Thoracic aorta (tissue), 2 donors: ENCODE results near the gene EPHA8. TPM values are rescaled to one million over a fixed set of nuclear protein-coding genes. Genes with fewer than 3 reads are reported as not detected.

Source experiments
- ATAC-seq: fragments of 150-250 bp; one replicate; pipeline ENCODE4 v1.8.0; 2017; ENCODE audit warnings: low read depth; ENCODE audit not compliant: insufficient number of reproducible peaks, low FRiP score
- DNase-seq: peaks from one replicate; pipeline ENCODE4 v3.0.0-alpha.2; 2020; ENCODE audit warnings: low spot score
- H3K27ac ChIP-seq, 2 donors: fragments of 200-600 bp; sonication (generic); 1 replicate in 1 of 2; 2 replicates in 1 of 2; pipeline ENCODE4 v1.5.1; 2016; ENCODE audit warnings: mild to moderate bottlenecking in 2 of 2, moderate library complexity in 2 of 2
- H3K27me3 ChIP-seq: fragments of 200-600 bp; sonication (generic); replicated peaks from 2 replicates; pipeline ENCODE4 v1.6.0; 2016; ENCODE audit warnings: mild to moderate bottlenecking; ENCODE audit not compliant: insufficient read depth
- H3K36me3 ChIP-seq: fragments of 200-600 bp; sonication (generic); one replicate; pipeline ENCODE4 v1.5.1; 2016
- H3K4me1 ChIP-seq, 2 donors: fragments of 200-600 bp; sonication (generic); 1 replicate in 1 of 2; 2 replicates in 1 of 2; pipeline versions ENCODE4 v1.5.1 to v1.6.0; 2016; ENCODE audit warnings: low read depth in 2 of 2, mild to moderate bottlenecking in 1 of 2; ENCODE audit not compliant: control insufficient read depth in 1 of 2
- H3K4me3 ChIP-seq: fragments of 200-600 bp; sonication (generic); 2 replicates; pipeline ENCODE4 v1.5.1; 2016; ENCODE audit warnings: mild to moderate bottlenecking
- H3K9me3 ChIP-seq: fragments of 200-600 bp; sonication (generic); 2 replicates; pipeline ENCODE4 v1.5.1; 2016
- CTCF ChIP-seq: fragments of 200-600 bp; sonication (generic); IDR thresholded peaks from one replicate; pipeline ENCODE4 v1.5.1; 2019; ENCODE audit warnings: antibody characterized with exemption
- total RNA-seq, 2 donors: library from RNA; depleted of rRNA; stranded (reverse); fragments of >200 nt; gene quantifications; one replicate each; pipeline versions ENCODE4 v1.1.0 to v1.2.3, GENCODE V29; 2016

EPHA8 gene
- total RNA-seq, 2 donors from 2014 or later = not detected

DNA sequence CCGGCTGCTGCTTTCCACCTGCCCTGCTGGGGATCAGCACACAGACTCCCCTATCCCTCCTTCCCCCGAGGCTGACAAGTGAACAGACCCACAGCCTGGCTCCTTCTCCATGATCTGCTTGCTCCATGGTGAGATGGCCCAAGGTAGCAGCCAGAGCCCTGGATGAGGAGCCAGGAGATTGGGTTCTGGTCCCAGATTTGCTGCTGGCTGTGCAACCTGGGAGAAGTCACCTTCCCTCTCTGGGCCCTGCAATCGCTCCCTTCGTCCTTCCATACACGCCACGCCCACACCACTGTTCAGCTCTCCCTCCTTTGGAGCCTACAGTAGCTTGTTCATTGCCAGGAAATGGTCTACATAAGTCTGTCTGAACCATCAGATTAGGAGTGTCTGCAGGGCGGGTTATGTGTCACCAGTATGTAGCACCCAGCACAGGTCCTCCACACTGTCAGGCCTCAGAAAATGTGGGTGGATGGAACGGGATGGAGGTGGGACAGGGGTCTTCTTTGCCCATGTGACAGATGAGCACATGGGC, 9.2 kb upstream of the EPHA8 start:
- TF ChIP-seq CTCF = no peak
- Histone ChIP-seq H3K36me3 (no peaks in the 10 kb centered on the region), H3K27me3 (no peaks in the 10 kb centered on the region), H3K9me3 (no peaks in the 10 kb centered on the region), H3K4me1 (peaks cover 0 to 6% of the 10 kb centered on the region in 2 donors), H3K4me3 (no peak overlapping the region), H3K27ac (no peak overlapping the region)
- ATAC-seq = no peak
- no peak for DNase-seq

DNA sequence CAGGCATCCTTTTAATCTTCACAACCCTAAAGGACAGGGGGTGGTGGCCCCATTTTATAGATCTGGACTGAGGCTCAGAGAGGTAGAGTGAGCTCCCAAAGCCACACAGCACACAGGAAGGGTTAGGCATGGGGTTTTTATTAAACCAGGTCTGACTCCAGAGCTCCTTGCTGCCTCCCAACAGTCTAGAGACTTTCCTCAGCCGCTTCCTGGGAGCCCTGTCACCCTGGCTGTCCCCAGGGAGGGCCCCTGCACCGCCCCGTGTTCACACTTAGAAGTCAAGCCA, 8.0 kb upstream of the EPHA8 start:
- no peak for ATAC-seq
- H3K27me3 ChIP-seq = no peaks in the 10 kb centered on the region

DNA sequence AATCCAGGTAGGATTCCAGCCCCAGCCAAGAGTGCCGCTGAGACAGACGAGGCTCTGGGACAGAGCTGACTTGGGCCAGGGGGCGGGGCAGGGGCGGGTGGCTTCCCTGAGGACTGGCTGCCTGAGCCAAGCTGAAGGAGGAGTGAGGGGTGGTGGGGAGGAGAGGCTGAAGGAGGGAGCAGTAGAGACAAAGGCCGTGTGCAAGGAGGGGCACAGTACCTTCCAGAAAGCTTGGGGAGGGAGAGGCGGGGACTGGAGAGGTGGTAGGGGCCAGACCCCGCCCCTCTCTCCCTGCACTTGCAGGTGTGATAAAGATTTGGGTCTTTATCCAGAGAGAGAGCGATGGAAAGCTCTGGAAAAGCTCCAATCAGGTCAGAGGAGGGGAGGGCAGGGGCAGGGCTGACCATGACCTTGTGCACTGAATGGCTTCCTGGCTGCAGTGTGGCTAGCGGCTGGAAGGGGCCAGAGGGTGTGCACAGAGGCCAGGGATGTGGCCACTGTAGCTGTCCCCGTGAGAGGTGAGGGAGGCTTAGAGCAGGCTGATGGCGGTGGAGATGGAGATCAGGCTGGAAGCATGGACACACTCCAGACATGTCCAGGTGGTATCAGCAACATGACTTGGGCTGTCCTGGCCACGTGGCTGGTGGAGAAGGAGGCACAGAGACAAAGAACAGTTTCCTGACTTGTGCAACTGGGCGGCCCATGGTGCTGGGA, 6.7 kb upstream of the EPHA8 start:
- Histone ChIP-seq H3K4me3 (no peak overlapping the region), H3K9me3 (no peaks in the 10 kb centered on the region), H3K27me3 (no peaks in the 10 kb centered on the region), H3K4me1 (peaks cover 0 to 6% of the 10 kb centered on the region in 2 donors), H3K36me3 (no peaks in the 10 kb centered on the region), H3K27ac (no peak overlapping the region)
- TF ChIP-seq CTCF = no peak
- no peak for ATAC-seq
- no peak for DNase-seq

More for the DNA sequence above, 8.0 kb upstream of the EPHA8 start:
- no peak for DNase-seq
- Histone ChIP-seq H3K4me3 (no peak overlapping the region), H3K4me1 (peaks cover 0 to 6% of the 10 kb centered on the region in 2 donors), H3K27ac (no peak overlapping the region), H3K9me3 (no peaks in the 10 kb centered on the region), H3K36me3 (no peaks in the 10 kb centered on the region)
- no peak for TF ChIP-seq CTCF

GRCh38 chr1:22557341-22557950, 5.8 kb upstream of the EPHA8 start:
- Histone ChIP-seq H3K27me3 (no peaks in the 10 kb centered on the region), H3K4me1 (peaks cover 0 to 6% of the 10 kb centered on the region in 2 donors), H3K4me3 (no peak overlapping the region), H3K36me3 (no peaks in the 10 kb centered on the region), H3K27ac (no peak overlapping the region), H3K9me3 (no peaks in the 10 kb centered on the region)
- DNase-seq (no peak), ATAC-seq (no peak)
- no peak for TF ChIP-seq CTCF

GRCh38 chr1:22563671-22564602, 648 bp downstream of the EPHA8 start:
- Histone ChIP-seq H3K36me3 (no peaks in the 10 kb centered on the region), H3K4me3 (no peak overlapping the region), H3K27ac (no peak overlapping the region), H3K9me3 (no peaks in the 10 kb centered on the region), H3K27me3 (peaks cover 3% of the 10 kb centered on the region), H3K4me1 (peaks cover 0 to 10% of the 10 kb centered on the region in 2 donors)
- no peak for DNase-seq
- no peak for TF ChIP-seq CTCF
- ATAC-seq = no peak
